ENCODE data around the gene RPUSD4. TPM values are rescaled to one million over a fixed set of nuclear protein-coding genes. Genes with fewer than 3 reads are reported as not detected.
"Not testable (repeated sequence)": the region's sequence is repeated elsewhere in the genome, so short reads cannot be mapped to it uniquely, and the experiment has no call there.

RPUSD4 gene
- total RNA-seq (ENCODE audit: unreplicated experiment), result 40.8 TPM
- long read RNA-seq, transcript RPUSD4-201 (7 exons, 2,512 nt), result major isoform, 47 of 56 reads
- long read RNA-seq, partial matches to known transcripts, result 2 of 56 reads
- long read RNA-seq, other reads (novel, unspliced or antisense), result 7 of 56 reads

DNA sequence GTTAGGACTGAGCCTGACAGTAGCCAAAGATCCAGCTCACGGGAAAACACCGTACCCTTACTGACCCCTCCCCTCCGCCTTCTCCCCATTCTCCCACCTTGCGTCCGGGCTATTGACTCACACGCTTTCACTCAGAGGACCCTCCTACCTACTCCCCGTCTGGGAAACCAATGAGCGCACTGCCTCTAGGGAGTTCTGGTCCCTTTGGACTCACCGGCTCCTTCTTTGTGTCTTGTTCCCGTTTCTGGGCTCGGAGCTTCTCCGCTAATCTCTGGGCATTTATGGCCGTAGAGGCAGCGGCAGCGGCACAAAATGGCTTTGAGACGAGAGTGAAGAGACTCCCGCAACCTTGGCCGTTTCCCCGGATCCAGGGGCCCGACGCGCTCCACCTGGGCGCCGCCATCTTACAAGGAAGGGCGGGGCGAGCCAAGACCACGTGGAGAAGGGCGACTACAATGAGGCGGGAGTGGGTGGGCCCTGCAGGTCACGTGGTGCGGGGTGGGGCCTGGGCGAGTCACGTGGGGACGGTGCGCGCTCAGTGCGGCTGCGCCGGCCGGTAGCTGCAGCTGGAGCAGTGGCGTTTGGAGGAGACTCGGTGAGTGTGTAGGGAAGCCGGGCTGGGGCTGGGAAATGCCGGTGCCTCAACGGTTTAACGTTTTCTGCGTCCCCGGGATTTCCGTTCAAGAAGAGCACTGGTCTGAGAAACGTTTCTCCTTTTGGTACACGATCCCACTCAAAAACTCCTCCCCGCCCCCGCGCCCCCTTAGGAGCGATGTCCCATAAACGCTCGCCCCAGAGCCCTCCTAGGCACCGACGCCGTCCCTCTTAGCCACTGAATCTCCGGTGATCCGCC is at the start of gene RPUSD4, which contains the start of gene FAM118B:
TSS of gene RPUSD4 (minus strand) at position 415 of the 853 bp plus-strand sequence. CDS start at position 403, 12 bp downstream.
TSS of gene FAM118B (plus strand) at position 547 of the 853 bp plus-strand sequence. CDS start 23,220 bp downstream, outside the sequence.
- Mint-ChIP-seq H3K36me3 (ENCODE audit: low read depth, unreplicated experiment) (peaks cover 11% of the 10 kb centered on the region), H3K4me1 (ENCODE audit: unreplicated experiment) (peaks cover 29% of the 10 kb centered on the region), H3K27me3 (ENCODE audit: unreplicated experiment) (peaks cover 15% of the 10 kb centered on the region), H3K4me3 (ENCODE audit: unreplicated experiment) (peak within 1 kb of the TSS; percentile 98), H3K9me3 (ENCODE audit: unreplicated experiment) (no peaks in the 10 kb centered on the region), H3K27ac (ENCODE audit: unreplicated experiment) (peak within 1 kb of the TSS; percentile 91)
- TF ChIP-seq CTCF (IDR thresholded peaks at IDR 0.05; ENCODE audit: unreplicated experiment), result no peak
- peak; percentile 98 for DNase-seq (ENCODE audit: low spot score)

DNA sequence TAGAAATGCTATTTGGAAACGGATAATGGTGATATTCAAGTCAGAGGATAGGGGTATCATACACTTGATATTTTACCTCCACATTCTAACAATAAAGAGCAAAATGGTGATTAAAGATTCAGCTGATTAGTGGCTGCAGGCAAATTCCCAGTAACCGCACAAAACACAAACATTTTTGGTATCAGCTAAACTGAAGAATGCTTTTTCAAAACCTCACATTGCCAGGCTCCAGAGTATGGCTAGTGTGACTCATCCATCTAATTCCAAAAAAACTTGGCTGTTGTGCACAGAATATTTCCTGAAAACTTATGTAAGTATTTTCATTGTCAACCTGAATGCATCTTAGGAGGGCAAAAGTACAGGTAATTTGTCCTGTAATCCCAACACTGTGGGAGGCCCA is 46.3 kb upstream of the RPUSD4 start:
- TF ChIP-seq CTCF (IDR thresholded peaks at IDR 0.05; ENCODE audit: unreplicated experiment), result no peak
- Mint-ChIP-seq H3K36me3 (ENCODE audit: low read depth, unreplicated experiment) (peaks cover 26% of the 10 kb centered on the region), H3K27me3 (ENCODE audit: unreplicated experiment) (no peaks in the 10 kb centered on the region), H3K4me1 (ENCODE audit: unreplicated experiment) (no peaks in the 10 kb centered on the region), H3K27ac (ENCODE audit: unreplicated experiment) (no peak overlapping the region), H3K4me3 (ENCODE audit: unreplicated experiment) (no peak overlapping the region), H3K9me3 (ENCODE audit: unreplicated experiment) (no peaks in the 10 kb centered on the region)
- no peak for DNase-seq (ENCODE audit: low spot score)

GRCh38 chr11:126257144-126257543 is 45.7 kb upstream of the RPUSD4 start:
- H3K4me3 Mint-ChIP-seq (ENCODE audit: unreplicated experiment), result no peak overlapping the region
- H3K4me1 Mint-ChIP-seq (ENCODE audit: unreplicated experiment), result no peaks in the 10 kb centered on the region
- H3K27ac Mint-ChIP-seq (ENCODE audit: unreplicated experiment), result no peak overlapping the region
- no peaks in the 10 kb centered on the region for H3K9me3 Mint-ChIP-seq (ENCODE audit: unreplicated experiment)
- no peaks in the 10 kb centered on the region for H3K27me3 Mint-ChIP-seq (ENCODE audit: unreplicated experiment)
- H3K36me3 Mint-ChIP-seq (ENCODE audit: low read depth, unreplicated experiment), result peaks cover 23% of the 10 kb centered on the region
- no peak for DNase-seq (ENCODE audit: low spot score)
- TF ChIP-seq CTCF (IDR thresholded peaks at IDR 0.05; ENCODE audit: unreplicated experiment), result no peak

- Mint-ChIP-seq H3K4me3 (ENCODE audit: unreplicated experiment) (no peak overlapping the region), H3K27me3 (ENCODE audit: unreplicated experiment) (no peaks in the 10 kb centered on the region), H3K9me3 (ENCODE audit: unreplicated experiment) (no peaks in the 10 kb centered on the region), H3K27ac (ENCODE audit: unreplicated experiment) (no peak overlapping the region), H3K36me3 (ENCODE audit: low read depth, unreplicated experiment) (peaks cover 23% of the 10 kb centered on the region), H3K4me1 (ENCODE audit: unreplicated experiment) (no peaks in the 10 kb centered on the region)
- DNase-seq (ENCODE audit: low spot score), result no peak
- TF ChIP-seq CTCF (IDR thresholded peaks at IDR 0.05; ENCODE audit: unreplicated experiment), result no peak
Observed at GRCh38 chr11:126256216-126256615, 44.8 kb upstream of the RPUSD4 start.

- H3K4me1 Mint-ChIP-seq (ENCODE audit: unreplicated experiment); H3K27me3 Mint-ChIP-seq (ENCODE audit: unreplicated experiment); H3K9me3 Mint-ChIP-seq (ENCODE audit: unreplicated experiment); DNase-seq (ENCODE audit: low spot score); H3K4me3 Mint-ChIP-seq (ENCODE audit: unreplicated experiment); H3K27ac Mint-ChIP-seq (ENCODE audit: unreplicated experiment): not testable (repeated sequence)
- H3K36me3 Mint-ChIP-seq (ENCODE audit: low read depth, unreplicated experiment), result peaks cover 24% of the 10 kb centered on the region
Observed at GRCh38 chr11:126255507-126255906, 44.1 kb upstream of the RPUSD4 start.

All from endothelial cell (in vitro differentiated cells).